PFSK-1 (cell line): ENCODE results near the gene C6orf15.

Source experiments
- POLR2AphosphoS5 ChIP-seq: IDR thresholded peaks from 2 replicates; pipeline ENCODE4 v1.6.1; 2012; ENCODE audit warnings: low read depth, mild to moderate bottlenecking, control low read depth, low read length, moderate library complexity
- TAF1 ChIP-seq: IDR thresholded peaks from 2 replicates; pipeline ENCODE4 v1.6.1; 2012; ENCODE audit warnings: low read length, control low read depth, borderline replicate concordance; ENCODE audit not compliant: insufficient read depth

DNA sequence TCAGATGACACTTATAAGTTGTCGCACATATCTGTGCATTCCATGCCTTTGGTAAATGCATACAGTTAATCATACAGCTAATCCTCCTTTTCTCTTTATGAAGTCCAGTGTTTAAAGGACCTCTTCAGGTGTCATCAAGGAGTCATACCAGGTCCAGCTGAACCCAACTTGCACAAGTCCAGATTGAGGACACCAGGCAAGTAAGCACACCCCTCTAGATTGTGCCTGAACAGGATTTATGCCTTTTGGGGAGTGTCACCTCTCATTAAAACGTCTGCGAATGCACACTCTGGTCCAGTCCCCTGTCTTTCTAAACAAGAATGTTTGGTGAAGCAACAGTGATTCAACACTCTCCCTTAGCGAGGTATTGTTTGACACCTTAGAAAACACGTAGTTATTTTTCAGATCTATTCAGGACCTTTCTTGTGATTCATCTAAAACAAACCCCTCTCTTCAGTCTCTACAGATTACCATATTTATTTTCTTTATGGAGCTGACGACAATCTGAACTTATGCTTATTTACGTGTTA is 48.4 kb downstream of the C6orf15 start:
- no peak for TF ChIP-seq POLR2AphosphoS5
- no peak for TF ChIP-seq TAF1
